Stomach (tissue), 4 donors: ENCODE data around the gene ZNF92.
"Not testable (repeated sequence)": the region's sequence is repeated elsewhere in the genome, so short reads cannot be mapped to it uniquely, and the experiment has no call there.

ENCODE experiments used
- EP300 ChIP-seq: sonication (generic); formaldehyde crosslinking; IDR thresholded peaks from one replicate; pipeline ENCODE4 v1.6.1; 2017; ENCODE audit warnings: antibody characterized with exemption
- POLR2A ChIP-seq, 4 donors: fragments of 450-650 bp; IDR thresholded peaks; one replicate each; pipeline ENCODE4 v1.6.1; 2016; ENCODE audit warnings: antibody characterized with exemption in 4 of 4, control low read depth in 2 of 4, mild to moderate bottlenecking in 1 of 4, moderate library complexity in 1 of 4
- TF ChIP-seq, protein P1 (sequence below), 7 experiments: fragments of 450-650 bp in 4 of 7; fragments of 200-600 bp in 3 of 7; sonication (generic) in 3 of 7; IDR thresholded peaks; one replicate each; pipeline ENCODE4 v1.5.1; 2016 to 2019; ENCODE audit warnings: antibody characterized with exemption in 7 of 7, control low read depth in 2 of 7, mild to moderate bottlenecking in 1 of 7

DNA sequence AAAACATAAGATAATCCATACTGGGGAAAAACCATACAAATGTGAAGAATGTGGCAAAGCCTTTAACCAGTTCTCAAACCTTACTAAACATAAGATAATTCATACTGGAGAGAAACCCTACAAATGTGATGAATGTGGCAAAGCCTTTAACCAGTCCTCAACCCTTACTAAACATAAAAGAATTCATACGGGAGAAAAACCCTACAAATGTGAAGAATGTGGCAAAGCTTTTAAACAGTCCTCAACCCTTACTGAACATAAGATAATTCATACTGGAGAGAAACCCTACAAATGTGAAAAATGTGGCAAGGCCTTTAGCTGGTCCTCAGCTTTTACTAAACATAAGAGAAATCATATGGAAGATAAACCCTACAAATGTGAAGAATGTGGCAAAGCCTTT, 25.4 kb downstream of the ZNF92 start:
- TF ChIP-seq, protein P1, sequence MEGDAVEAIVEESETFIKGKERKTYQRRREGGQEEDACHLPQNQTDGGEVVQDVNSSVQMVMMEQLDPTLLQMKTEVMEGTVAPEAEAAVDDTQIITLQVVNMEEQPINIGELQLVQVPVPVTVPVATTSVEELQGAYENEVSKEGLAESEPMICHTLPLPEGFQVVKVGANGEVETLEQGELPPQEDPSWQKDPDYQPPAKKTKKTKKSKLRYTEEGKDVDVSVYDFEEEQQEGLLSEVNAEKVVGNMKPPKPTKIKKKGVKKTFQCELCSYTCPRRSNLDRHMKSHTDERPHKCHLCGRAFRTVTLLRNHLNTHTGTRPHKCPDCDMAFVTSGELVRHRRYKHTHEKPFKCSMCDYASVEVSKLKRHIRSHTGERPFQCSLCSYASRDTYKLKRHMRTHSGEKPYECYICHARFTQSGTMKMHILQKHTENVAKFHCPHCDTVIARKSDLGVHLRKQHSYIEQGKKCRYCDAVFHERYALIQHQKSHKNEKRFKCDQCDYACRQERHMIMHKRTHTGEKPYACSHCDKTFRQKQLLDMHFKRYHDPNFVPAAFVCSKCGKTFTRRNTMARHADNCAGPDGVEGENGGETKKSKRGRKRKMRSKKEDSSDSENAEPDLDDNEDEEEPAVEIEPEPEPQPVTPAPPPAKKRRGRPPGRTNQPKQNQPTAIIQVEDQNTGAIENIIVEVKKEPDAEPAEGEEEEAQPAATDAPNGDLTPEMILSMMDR (IDR thresholded peaks at IDR 0.05) = not testable (repeated sequence)
- not testable (repeated sequence) for TF ChIP-seq EP300; POLR2A (IDR thresholded peaks at IDR 0.05)
